Measurements from ENCODE around the gene LGALS16. TPM values are rescaled to one million over a fixed set of nuclear protein-coding genes. Genes with fewer than 3 reads are reported as not detected.

Gene LGALS16
- total and polyA plus RNA-seq, 2 donors from 2014 or later: not detected

DNA sequence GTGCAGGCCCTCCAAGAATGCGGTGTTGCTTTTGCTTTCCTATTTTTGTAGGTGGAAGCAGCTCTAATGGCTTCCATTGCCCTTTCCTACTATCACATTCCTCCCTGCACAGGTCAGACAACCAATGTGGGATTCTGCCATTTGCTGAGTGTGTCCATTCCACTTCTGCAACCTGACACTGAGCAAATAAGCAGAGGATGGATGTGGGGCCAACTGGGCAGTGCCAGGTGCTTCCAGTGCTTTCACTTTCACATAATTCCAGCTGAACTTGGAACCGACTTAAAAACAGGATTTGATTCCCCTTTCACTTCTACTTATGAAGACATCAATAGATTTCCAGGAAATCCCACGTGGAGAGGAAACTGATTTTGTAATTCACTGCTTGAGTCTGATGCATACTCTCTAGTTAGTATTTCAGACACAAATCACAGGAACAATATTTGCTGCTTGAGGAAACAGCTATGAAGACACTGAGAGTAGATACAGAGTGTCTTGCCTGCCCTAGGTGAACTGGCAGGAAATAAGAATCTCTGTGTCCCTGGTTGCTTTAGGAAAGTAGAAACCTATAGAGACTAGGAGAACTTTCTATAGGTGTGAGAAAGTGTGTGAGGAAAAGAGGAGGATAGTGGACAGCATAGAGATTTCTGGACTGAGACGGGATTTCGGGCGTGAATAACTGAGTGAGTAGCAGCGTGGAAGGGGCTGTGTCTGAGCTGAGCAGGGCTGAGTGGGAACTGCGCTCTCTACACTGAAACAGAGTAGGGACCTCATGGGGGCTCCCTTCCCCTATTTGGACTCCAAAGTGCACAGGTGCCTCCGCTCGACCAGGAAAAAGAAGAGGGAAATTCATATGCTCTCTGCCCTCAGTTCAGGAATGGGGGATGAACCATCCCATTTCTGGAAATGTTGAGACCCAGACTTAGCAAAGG, 22.5 kb downstream of the LGALS16 start:
- FAIRE-seq (no peak), DNase-seq (peak in 4 of 5 donors; percentile 48 to 85 (median 68))
- intact Hi-C loops (cut with DNase I): no loop called here
- H3K27me3 ChIP-seq (ENCODE audit: control insufficient read depth, insufficient read depth, low read length): no peaks in the 10 kb centered on the region
- no peak overlapping the region for H3K9ac ChIP-seq (ENCODE audit: low read length in 3 of 3)
- peaks cover 0 to 4% (median 0%) of the 10 kb centered on the region in 3 donors for H3K4me1 ChIP-seq (ENCODE audit: control insufficient read depth in 2 of 3, insufficient read depth in 2 of 3, low read depth in 1 of 3, low read length in 3 of 3)
- H3K4me3 ChIP-seq (ENCODE audit: low read length in 3 of 3): no peak overlapping the region
- no peak overlapping the region for H3K27ac ChIP-seq (ENCODE audit: low read depth in 2 of 2, low read length in 2 of 2)
- H3K36me3 ChIP-seq (ENCODE audit: control insufficient read depth in 2 of 3, insufficient read depth in 3 of 3, low read length in 3 of 3): no peaks in the 10 kb centered on the region
- H3K9me3 ChIP-seq (ENCODE audit: control insufficient read depth in 2 of 3, insufficient read depth in 1 of 3, low read length in 3 of 3): no peaks in the 10 kb centered on the region
- no peak for TF ChIP-seq CTCF (IDR thresholded peaks at IDR 0.05; ENCODE audit: borderline replicate concordance, extremely low read depth, insufficient read depth)

GRCh38 chr19:39679056-39679790, 23.5 kb downstream of the LGALS16 start:
- no peak for FAIRE-seq
- DNase-seq: peak in 2 of 5 donors; percentile 9 to 27
- Histone ChIP-seq H3K4me3 (ENCODE audit: low read length in 3 of 3) (no peak overlapping the region), H3K4me1 (ENCODE audit: control insufficient read depth in 2 of 3, insufficient read depth in 2 of 3, low read depth in 1 of 3, low read length in 3 of 3) (peaks cover 0 to 4% (median 0%) of the 10 kb centered on the region in 3 donors), H3K27me3 (ENCODE audit: control insufficient read depth, insufficient read depth, low read length) (no peaks in the 10 kb centered on the region), H3K9ac (ENCODE audit: low read length in 3 of 3) (no peak overlapping the region), H3K9me3 (ENCODE audit: control insufficient read depth in 2 of 3, insufficient read depth in 1 of 3, low read length in 3 of 3) (no peaks in the 10 kb centered on the region), H3K27ac (ENCODE audit: low read depth in 2 of 2, low read length in 2 of 2) (no peak overlapping the region), H3K36me3 (ENCODE audit: control insufficient read depth in 2 of 3, insufficient read depth in 3 of 3, low read length in 3 of 3) (no peaks in the 10 kb centered on the region)
- no peak for TF ChIP-seq CTCF (IDR thresholded peaks at IDR 0.05; ENCODE audit: borderline replicate concordance, extremely low read depth, insufficient read depth)
- intact Hi-C loops (cut with DNase I): no loop called here

DNA sequence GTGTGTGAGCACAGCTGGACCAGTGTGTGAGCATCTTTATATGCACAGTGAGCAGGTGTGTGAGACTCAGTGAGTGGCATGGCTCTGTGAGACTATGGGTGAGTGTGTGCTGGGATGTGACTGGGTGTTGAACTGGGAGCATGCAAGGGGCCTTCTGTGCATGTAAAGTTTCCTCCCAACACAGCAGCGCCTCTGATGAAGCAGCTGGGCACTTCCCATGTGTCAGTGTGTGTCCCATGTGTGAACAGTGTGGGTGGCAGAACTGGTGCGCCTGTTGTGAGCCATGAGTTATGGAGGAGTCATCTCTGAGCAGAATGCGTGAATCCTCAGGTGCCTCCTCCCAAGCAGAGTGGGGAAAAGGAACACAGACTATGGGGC, 24.1 kb downstream of the LGALS16 start:
- intact Hi-C loops (cut with DNase I): no loop called here

More for the DNA sequence above, 24.1 kb downstream of the LGALS16 start:
- no peaks in the 10 kb centered on the region for H3K36me3 ChIP-seq (ENCODE audit: control insufficient read depth in 2 of 3, insufficient read depth in 3 of 3, low read length in 3 of 3)
- no peak overlapping the region for H3K4me3 ChIP-seq (ENCODE audit: low read length in 3 of 3)
- DNase-seq: no peak
- no peak for FAIRE-seq
- H3K9ac ChIP-seq (ENCODE audit: low read length in 3 of 3): no peak overlapping the region
- no peak overlapping the region for H3K27ac ChIP-seq (ENCODE audit: low read depth in 2 of 2, low read length in 2 of 2)
- no peaks in the 10 kb centered on the region for H3K27me3 ChIP-seq (ENCODE audit: control insufficient read depth, insufficient read depth, low read length)
- H3K9me3 ChIP-seq (ENCODE audit: control insufficient read depth in 2 of 3, insufficient read depth in 1 of 3, low read length in 3 of 3): no peaks in the 10 kb centered on the region
- peaks cover 0 to 4% (median 0%) of the 10 kb centered on the region in 3 donors for H3K4me1 ChIP-seq (ENCODE audit: control insufficient read depth in 2 of 3, insufficient read depth in 2 of 3, low read depth in 1 of 3, low read length in 3 of 3)
- no peak for TF ChIP-seq CTCF (IDR thresholded peaks at IDR 0.05; ENCODE audit: borderline replicate concordance, extremely low read depth, insufficient read depth)

Data from kidney (tissue), 14 donors.